CD4-positive, alpha-beta T cell treated with Interleukin-17A for 4 hours (primary cell): ENCODE data around the gene CRLF3.
"Not testable (repeated sequence)": the region's sequence is repeated elsewhere in the genome, so short reads cannot be mapped to it uniquely, and the experiment has no call there.

Source experiments
- DNase-seq: peaks from one replicate; pipeline ENCODE4 v3.0.0-alpha.2; 2020; ENCODE audit warnings: mixed read lengths

The CRLF3 gene

GRCh38 chr17:30734153-30734552 lies 90.3 kb downstream of the CRLF3 start:
- not testable (repeated sequence) for DNase-seq
